Activated T-cell treated with anti-CD3 and anti-CD28 coated beads, Interleukin-2, amount 50 U/mL, for 24 hours (primary cell): Measurements from ENCODE around the gene SVEP1.
A peak's percentile ranks its signal among the peaks of the same experiment; 100 is the strongest.

ENCODE experiments used
- DNase-seq: peaks from one replicate; pipeline ENCODE4 v3.0.0-alpha.2; 2020
- H3K27ac Mint-ChIP-seq: 2 replicates; pipeline ENCODE4 v1.8.0; 2020; ENCODE audit warnings: mild to moderate bottlenecking, mixed read lengths
- H3K27me3 Mint-ChIP-seq: 2 replicates; pipeline ENCODE4 v1.8.0; 2020; ENCODE audit warnings: mixed read lengths
- H3K36me3 Mint-ChIP-seq: 2 replicates; pipeline ENCODE4 v1.8.0; 2020; ENCODE audit warnings: low read depth, mixed read lengths
- H3K4me1 Mint-ChIP-seq: 2 replicates; pipeline ENCODE4 v1.8.0; 2020; ENCODE audit warnings: low read depth, mixed read lengths
- H3K4me3 Mint-ChIP-seq: 2 replicates; pipeline ENCODE4 v1.8.0; 2020; ENCODE audit warnings: mild to moderate bottlenecking, moderate library complexity, mixed read lengths
- H3K9me3 Mint-ChIP-seq: 2 replicates; pipeline ENCODE4 v1.8.0; 2020; ENCODE audit warnings: mixed read lengths

Gene SVEP1

GRCh38 chr9:110332766-110333165 lies 246.8 kb downstream of the SVEP1 start:
- H3K4me3 Mint-ChIP-seq, result no peak overlapping the region
- no peaks in the 10 kb centered on the region for H3K36me3 Mint-ChIP-seq
- H3K9me3 Mint-ChIP-seq, result no peaks in the 10 kb centered on the region
- H3K27me3 Mint-ChIP-seq, result peaks cover 12% of the 10 kb centered on the region
- no peak for DNase-seq
- no peak overlapping the region for H3K27ac Mint-ChIP-seq
- no peaks in the 10 kb centered on the region for H3K4me1 Mint-ChIP-seq

- no peak overlapping the region for H3K4me3 Mint-ChIP-seq
Observed at GRCh38 chr9:110330484-110331105, 248.9 kb downstream of the SVEP1 start.

GRCh38 chr9:110329639-110330230 lies 249.8 kb downstream of the SVEP1 start:
- H3K4me1 Mint-ChIP-seq, result no peaks in the 10 kb centered on the region
- DNase-seq, result no peak
- no peak overlapping the region for H3K4me3 Mint-ChIP-seq
- no peaks in the 10 kb centered on the region for H3K36me3 Mint-ChIP-seq
- peaks cover 5% of the 10 kb centered on the region for H3K27me3 Mint-ChIP-seq
- H3K27ac Mint-ChIP-seq, result no peak overlapping the region
- H3K9me3 Mint-ChIP-seq, result no peaks in the 10 kb centered on the region

More at GRCh38 chr9:110330484-110331105, 248.9 kb downstream of the SVEP1 start:
- Mint-ChIP-seq H3K4me1 (no peaks in the 10 kb centered on the region), H3K27ac (no peak overlapping the region), H3K9me3 (no peaks in the 10 kb centered on the region), H3K27me3 (peaks cover 5% of the 10 kb centered on the region), H3K36me3 (no peaks in the 10 kb centered on the region)
- DNase-seq, result no peak

GRCh38 chr9:110328763-110329162 lies 250.8 kb downstream of the SVEP1 start:
- no peaks in the 10 kb centered on the region for H3K36me3 Mint-ChIP-seq
- H3K27me3 Mint-ChIP-seq, result peaks cover 5% of the 10 kb centered on the region
- H3K27ac Mint-ChIP-seq, result no peak overlapping the region
- no peak overlapping the region for H3K4me3 Mint-ChIP-seq
- DNase-seq, result no peak
- H3K4me1 Mint-ChIP-seq, result no peaks in the 10 kb centered on the region
- no peaks in the 10 kb centered on the region for H3K9me3 Mint-ChIP-seq

- H3K4me3 Mint-ChIP-seq, result no peak overlapping the region
- no peak overlapping the region for H3K27ac Mint-ChIP-seq
- H3K9me3 Mint-ChIP-seq, result no peaks in the 10 kb centered on the region
Observed at GRCh38 chr9:110327716-110328115, 251.8 kb downstream of the SVEP1 start.

GRCh38 chr9:110323818-110324217 lies 255.7 kb downstream of the SVEP1 start:
- no peaks in the 10 kb centered on the region for H3K4me1 Mint-ChIP-seq
- DNase-seq, result no peak
- H3K9me3 Mint-ChIP-seq, result no peaks in the 10 kb centered on the region
- H3K4me3 Mint-ChIP-seq, result no peak overlapping the region
- no peak overlapping the region for H3K27ac Mint-ChIP-seq
- peaks cover 6% of the 10 kb centered on the region for H3K27me3 Mint-ChIP-seq
- H3K36me3 Mint-ChIP-seq, result no peaks in the 10 kb centered on the region

More at GRCh38 chr9:110327716-110328115, 251.8 kb downstream of the SVEP1 start:
- Mint-ChIP-seq H3K4me1 (no peaks in the 10 kb centered on the region), H3K36me3 (no peaks in the 10 kb centered on the region), H3K27me3 (no peaks in the 10 kb centered on the region)
- no peak for DNase-seq

GRCh38 chr9:110320651-110321445 lies 258.7 kb downstream of the SVEP1 start:
- Mint-ChIP-seq H3K4me3 (no peak overlapping the region), H3K36me3 (no peaks in the 10 kb centered on the region), H3K27me3 (peaks cover 6% of the 10 kb centered on the region), H3K9me3 (no peaks in the 10 kb centered on the region), H3K4me1 (peaks cover 8% of the 10 kb centered on the region), H3K27ac (no peak overlapping the region)
- DNase-seq, result no peak

- DNase-seq, result no peak
- Mint-ChIP-seq H3K27ac (no peak overlapping the region), H3K36me3 (no peaks in the 10 kb centered on the region), H3K27me3 (peaks cover 6% of the 10 kb centered on the region), H3K9me3 (no peaks in the 10 kb centered on the region), H3K4me1 (peaks cover 8% of the 10 kb centered on the region), H3K4me3 (no peak overlapping the region)
Observed at GRCh38 chr9:110319781-110320492, 259.6 kb downstream of the SVEP1 start.

- Mint-ChIP-seq H3K4me3 (no peak overlapping the region), H3K9me3 (no peaks in the 10 kb centered on the region)
- DNase-seq, result no peak
Observed at GRCh38 chr9:110317911-110318310, 261.6 kb downstream of the SVEP1 start.

GRCh38 chr9:110316261-110317075 lies 263.1 kb downstream of the SVEP1 start:
- peaks cover 8% of the 10 kb centered on the region for H3K4me1 Mint-ChIP-seq
- H3K36me3 Mint-ChIP-seq, result no peaks in the 10 kb centered on the region
- H3K27me3 Mint-ChIP-seq, result peaks cover 3% of the 10 kb centered on the region
- DNase-seq, result no peak
- H3K27ac Mint-ChIP-seq, result no peak overlapping the region
- peaks cover 5% of the 10 kb centered on the region for H3K9me3 Mint-ChIP-seq
- H3K4me3 Mint-ChIP-seq, result peak overlapping the region; percentile 32

More at GRCh38 chr9:110317911-110318310, 261.6 kb downstream of the SVEP1 start:
- H3K4me1 Mint-ChIP-seq, result peaks cover 8% of the 10 kb centered on the region
- H3K27me3 Mint-ChIP-seq, result peaks cover 6% of the 10 kb centered on the region
- no peak overlapping the region for H3K27ac Mint-ChIP-seq
- H3K36me3 Mint-ChIP-seq, result no peaks in the 10 kb centered on the region
